GM10266 (cell line): ENCODE measurements around the gene ADAMTSL4.
A peak's percentile ranks its signal among the peaks of the same experiment; 100 is the strongest.

Source experiments
- DNase-seq: peaks from one replicate; pipeline ENCODE4 v3.0.0; 2012; ENCODE audit errors: extremely low spot score
- CTCF ChIP-seq: IDR thresholded peaks from 2 replicates; pipeline ENCODE4 v1.5.1; 2012; ENCODE audit warnings: mild to moderate bottlenecking, low read depth; ENCODE audit not compliant: control insufficient read depth, insufficient read depth; ENCODE audit errors: missing control alignments

Gene ADAMTSL4

GRCh38 chr1:150535511-150536287 lies 13.5 kb upstream of the ADAMTSL4 start:
- DNase-seq = no peak
- TF ChIP-seq CTCF = no peak

DNA sequence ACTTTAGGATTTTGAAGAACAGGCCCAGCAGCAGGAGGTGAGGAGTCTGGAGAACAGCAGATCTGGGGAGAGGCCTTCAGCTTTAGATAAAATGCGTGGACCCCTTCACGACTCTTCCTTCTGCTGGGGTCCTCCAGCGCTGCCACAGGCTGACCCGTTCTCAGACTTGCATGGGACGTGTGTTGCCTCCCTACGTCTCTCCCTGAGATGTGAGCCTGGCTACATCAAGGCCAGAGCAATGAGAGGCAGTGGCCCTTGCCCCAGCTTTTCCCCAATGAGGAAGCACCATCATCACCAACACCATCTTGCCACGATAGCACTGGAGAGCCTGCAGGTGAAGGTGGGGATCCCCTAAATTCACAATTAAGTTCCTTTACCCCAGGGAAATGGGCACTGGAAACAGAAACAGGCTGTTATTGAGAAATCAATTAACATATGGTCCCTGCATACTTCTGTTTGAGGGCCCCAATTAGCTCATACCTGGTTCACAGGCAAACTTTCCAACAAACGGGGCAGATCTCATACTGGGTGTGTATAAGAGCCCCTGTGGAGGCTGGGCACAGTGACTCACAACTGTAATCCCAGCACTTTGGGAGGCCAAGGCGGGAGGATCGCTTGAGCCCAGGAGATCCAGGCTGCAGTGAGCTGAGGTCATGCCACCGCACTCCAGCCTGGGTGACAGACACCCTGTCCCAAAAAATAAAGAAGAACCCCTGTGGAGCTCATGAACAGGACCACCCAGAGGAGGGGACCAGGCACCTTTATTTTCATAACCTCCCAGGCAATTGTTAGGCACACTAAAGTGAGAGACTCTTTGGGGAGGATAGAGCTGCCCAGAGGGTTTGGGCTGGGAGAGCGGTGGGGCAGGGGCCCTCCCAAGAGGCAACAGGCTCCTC lies 12.1 kb upstream of the ADAMTSL4 start:
- DNase-seq = no peak

GRCh38 chr1:150537732-150538684 lies 11.2 kb upstream of the ADAMTSL4 start:
- no peak for DNase-seq
- peak; percentile 1 for TF ChIP-seq CTCF

More for the DNA sequence above, 12.1 kb upstream of the ADAMTSL4 start:
- TF ChIP-seq CTCF = no peak

DNA sequence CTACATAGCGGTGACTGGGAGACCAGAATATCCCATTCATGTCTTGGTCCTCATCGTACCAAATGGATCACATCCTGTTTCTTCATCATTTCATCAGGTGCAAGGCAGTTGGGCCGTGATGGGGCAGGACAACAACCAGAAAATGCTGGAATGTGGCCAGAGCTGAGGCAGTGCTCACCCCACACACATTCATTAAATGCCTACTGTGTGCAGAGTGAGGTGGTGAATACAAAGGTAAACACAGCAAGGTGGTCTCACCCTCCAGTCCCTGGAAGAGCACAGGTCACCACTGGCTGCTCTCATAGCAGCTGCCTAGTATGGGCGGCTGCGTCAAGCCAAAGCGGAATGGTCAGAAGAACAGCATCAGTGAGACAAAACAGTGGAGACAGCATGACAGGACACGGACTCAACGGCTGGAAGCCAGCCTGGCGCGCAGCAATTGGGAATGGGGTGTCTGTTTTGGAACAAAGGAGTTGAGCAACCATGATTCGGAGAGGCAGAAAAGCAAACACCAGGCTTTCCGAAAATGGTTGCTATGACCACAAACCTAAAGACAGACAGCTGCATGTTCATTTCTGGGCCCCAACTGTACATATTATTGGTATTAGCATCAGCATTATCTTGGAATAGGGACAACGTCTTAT lies 5.6 kb upstream of the ADAMTSL4 start:
- no peak for DNase-seq

DNA sequence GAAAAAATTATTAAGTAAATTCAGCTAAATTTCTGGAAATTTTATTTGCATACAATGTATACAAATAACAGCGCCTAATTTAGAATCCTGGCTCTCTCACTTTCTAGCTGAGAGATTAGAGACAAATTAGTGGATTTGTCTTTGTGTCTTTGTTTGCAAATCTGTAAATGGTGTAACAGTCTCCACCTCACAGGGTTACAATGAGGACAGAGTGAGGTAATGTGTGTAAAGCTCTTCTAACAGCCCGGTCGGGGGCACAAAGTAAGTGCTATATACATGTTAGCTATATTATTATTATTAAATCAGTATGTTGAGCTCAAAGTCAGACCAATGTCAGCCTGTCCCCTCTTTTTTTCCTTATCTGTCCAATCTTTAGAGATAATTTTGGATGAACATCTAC lies 5.0 kb upstream of the ADAMTSL4 start:
- TF ChIP-seq CTCF = no peak
- no peak for DNase-seq

More for the DNA sequence above, 5.6 kb upstream of the ADAMTSL4 start:
- no peak for TF ChIP-seq CTCF

DNA sequence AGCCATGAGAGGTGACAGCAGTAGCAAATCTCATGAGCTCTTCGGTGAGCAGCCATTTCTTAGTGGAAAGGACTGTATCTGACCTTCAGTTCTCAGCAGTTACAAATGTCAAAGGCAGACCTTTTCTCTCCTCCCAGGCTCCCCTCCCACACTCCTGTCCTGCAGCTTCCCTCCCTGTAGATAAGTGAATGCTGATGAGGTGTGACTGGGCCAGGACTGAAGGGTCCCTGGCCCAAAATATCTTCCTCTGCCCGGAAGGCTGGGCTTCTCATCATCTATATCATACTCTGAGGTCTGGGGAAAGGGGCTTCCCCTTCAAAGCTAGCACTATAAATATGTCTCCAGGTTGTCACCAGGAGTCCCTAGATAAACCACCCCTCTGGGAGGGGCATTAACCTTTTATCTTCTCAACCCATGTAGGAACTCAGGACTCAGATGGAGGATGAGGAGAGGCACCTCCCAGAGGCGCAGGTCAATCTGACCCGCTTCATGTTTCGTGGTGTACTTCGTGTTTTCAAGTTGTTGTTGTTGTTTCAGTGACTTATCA lies 3.6 kb upstream of the ADAMTSL4 start:
- DNase-seq = no peak
- TF ChIP-seq CTCF = no peak
